Heart right ventricle (tissue), 16 donors: ENCODE measurements around the gene DDX39B. TPM values are rescaled to one million over a fixed set of nuclear protein-coding genes. Genes with fewer than 3 reads are reported as not detected.

Source experiments
- ATAC-seq, 8 donors: fragments of 200-7000 bp; cut with Tn5 transposase; one replicate each; pipeline ENCODE4 v1.9.1; 2020; ENCODE audit warnings: mild to moderate bottlenecking in 8 of 8, moderate library complexity in 8 of 8, moderate number of reproducible peaks in 1 of 8
- DNase-seq, 2 donors: peaks; one replicate each; pipeline ENCODE4 v3.0.0-alpha.2; 2020
- H3K27ac ChIP-seq, 10 donors: fragments of 200-600 bp; sonication (generic) in 2 of 10; one replicate each; pipeline versions ENCODE4 v1.5.0 to v1.8.0; 2020 to 2022; ENCODE audit warnings: mild to moderate bottlenecking in 3 of 10
- H3K27me3 ChIP-seq, 7 donors: fragments of 200-600 bp; one replicate each; pipeline ENCODE4 v1.8.0; 2021 to 2022; ENCODE audit warnings: mild to moderate bottlenecking in 2 of 7
- H3K36me3 ChIP-seq, 9 donors: fragments of 200-600 bp; sonication (generic) in 1 of 9; one replicate each; pipeline versions ENCODE4 v1.5.0 to v1.8.0; 2020 to 2022; ENCODE audit warnings: mild to moderate bottlenecking in 2 of 9
- H3K4me1 ChIP-seq, 9 donors: fragments of 200-600 bp; sonication (generic) in 1 of 9; one replicate each; pipeline versions ENCODE4 v1.5.0 to v1.8.0; 2020 to 2022; ENCODE audit warnings: mild to moderate bottlenecking in 4 of 9
- H3K4me3 ChIP-seq, 10 donors: fragments of 200-600 bp; sonication (generic) in 2 of 10; one replicate each; pipeline versions ENCODE4 v1.5.0 to v1.8.0; 2020 to 2022; ENCODE audit warnings: mild to moderate bottlenecking in 7 of 10, moderate library complexity in 2 of 10
- H3K9me3 ChIP-seq, 11 donors: fragments of 200-600 bp in 10 of 11; sonication (generic) in 2 of 11; one replicate each; pipeline versions ENCODE4 v1.5.0 to v1.8.0; 2013 to 2022; ENCODE audit warnings: mild to moderate bottlenecking in 2 of 11, control low read depth in 1 of 11, moderate library complexity in 1 of 11
- CTCF ChIP-seq, 9 donors: fragments of 200-600 bp; sonication (generic) in 2 of 9; IDR thresholded peaks; one replicate each; pipeline versions ENCODE4 v1.5.0 to v1.8.0; 2021 to 2022; ENCODE audit warnings: antibody characterized with exemption in 9 of 9, mild to moderate bottlenecking in 5 of 9, moderate library complexity in 1 of 9
- WGBS, 2 donors: extraction: QIAGEN DNeasy Blood & Tissue Kit; methylation state at CpG; one replicate each; pipeline ENCODE4 v1.1.7; 2013; ENCODE audit warnings: inconsistent platforms in 1 of 2; 5-methylcytosine and 5-hydroxymethylcytosine counted together
- intact Hi-C, 10 donors: fragments of 100-400 bp; cut with DNase I; formaldehyde crosslinking; loops; one replicate each; pipeline versions ENCODE4 v1.11.1 to v1.14.2; 2022
- polyA plus RNA-seq, 2 donors: library from polyadenylated mRNA; stranded (reverse); fragments of 200-250 nt; gene quantifications; one replicate each; pipeline ENCODE4 v1.2.3, GENCODE V29; 2013
- total RNA-seq, 10 donors: library from RNA; stranded (reverse); fragmentation: NEBNext Ultra II Directional in 3 of 10; extraction: Animal tissue kit (Norgen Biotek cat#: 25700) in 3 of 10; gene quantifications; one replicate each; pipeline versions ENCODE4 v1.2.1 to v1.2.4, GENCODE V29; 2021 to 2023
- donor health status: Arrhythmogenic right ventricular cardiomyopathy.
- donor health status: ischemic (EF 13 %, LVEDD 7.1; RV severe dilation, severe dysfunction).
- donor health status: healthy with polysubstance abuse.
- donor health status: DM: no; HTN: yes; CAD: no.
- donor health status: DM: no; HTN: no; CAD: no.
- donor health status: ischemic (EF 25% LVEDD 6.9; RV normal size, moderate dysfunction).
- donor health status: ischemic (EF 25% LVEDD 5.7; RV mildly dilated, moderate dysfunction).
- donor health status: healthy.
- donor health status: DM: yes; HTN: yes; CAD: no.
- donor health status: Ischemic cardiomyopathy.
- donor health status: ischemic (EF 35%, LVEDD 5.7; RV mildly dilated, moderate dysfunction).
- donor health status: nonischemic (EF 11% LVEDD 7.7; RV severe dilation, severe dysfunction).
- donor health status: DM: yes; HTN: yes; CAD: no.
- donor health status: PGD.
- donor health status: ischemic (EF 29% LVEDD 5.4; RV normal size, mild dysfunction).
- donor health status: nonischemic (EF 23%, LVEDD 6.1; RV moderate dilation, normal function).

Gene DDX39B
- total and polyA plus RNA-seq, 12 donors, result 154 to 422 (median 172) TPM

GRCh38 chr6:31576897-31577578 lies 35.2 kb upstream of the DDX39B start:
- TF ChIP-seq CTCF (IDR thresholded peaks at IDR 0.05), result no peak
- H3K27me3 ChIP-seq, result peaks cover 0 to 2% (median 0%) of the 10 kb centered on the region in 7 donors
- intact Hi-C loops, result no loop called here
- H3K27ac ChIP-seq, result peak overlapping the region in 2 of 10 donors; percentile 29 to 90
- no peaks in the 10 kb centered on the region for H3K9me3 ChIP-seq
- DNase-seq (no peak), ATAC-seq (no peak)
- H3K4me1 ChIP-seq, result peaks cover 0 to 60% (median 12%) of the 10 kb centered on the region in 9 donors
- WGBS, 2 donors, result 88 to 89% methylated on average over 19 of the region's 19 CpGs
- peaks cover 0 to 19% (median 0%) of the 10 kb centered on the region in 9 donors for H3K36me3 ChIP-seq
- peak overlapping the region in 3 of 10 donors; percentile 3 to 65 (median 59) for H3K4me3 ChIP-seq

GRCh38 chr6:31575952-31576685 lies 34.3 kb upstream of the DDX39B start:
- DNase-seq, result no peak
- no peaks in the 10 kb centered on the region for H3K9me3 ChIP-seq
- 65 to 69% methylated on average over 8 of the region's 8 CpGs for WGBS, 2 donors
- peak overlapping the region in 9 of 10 donors; percentile 29 to 65 (median 56) for H3K4me3 ChIP-seq
- H3K36me3 ChIP-seq, result peaks cover 0 to 19% (median 0%) of the 10 kb centered on the region in 9 donors
- no peak for TF ChIP-seq CTCF (IDR thresholded peaks at IDR 0.05)
- peaks cover 0 to 52% (median 6%) of the 10 kb centered on the region in 9 donors for H3K4me1 ChIP-seq
- H3K27me3 ChIP-seq, result peaks cover 0 to 9% (median 0%) of the 10 kb centered on the region in 7 donors
- ATAC-seq, result no peak
- H3K27ac ChIP-seq, result peak overlapping the region; percentile 45 to 90 (median 74)
- intact Hi-C loops, result no loop called here

GRCh38 chr6:31575335-31575901 lies 33.6 kb upstream of the DDX39B start, which contains the start of gene TNF:
TSS of gene TNF (plus strand) at chr6:31575565. CDS start at chr6:31575742, 177 bp downstream.
- peak in 7 of 8 donors; percentile 30 to 88 (median 69) for ATAC-seq
- peaks cover 0 to 50% (median 5%) of the 10 kb centered on the region in 9 donors for H3K4me1 ChIP-seq
- no peak for TF ChIP-seq CTCF (IDR thresholded peaks at IDR 0.05)
- 52 to 64% methylated on average over 19 of the region's 19 CpGs for WGBS, 2 donors
- H3K4me3 ChIP-seq, result peak within 1 kb of the TSS in 9 of 10 donors; percentile 29 to 65 (median 56)
- peaks cover 0 to 11% (median 0%) of the 10 kb centered on the region in 7 donors for H3K27me3 ChIP-seq
- DNase-seq, result peak in 1 of 2 donors; percentile 66
- intact Hi-C loops, result no loop called here
- peaks cover 0 to 19% (median 0%) of the 10 kb centered on the region in 9 donors for H3K36me3 ChIP-seq
- peak within 1 kb of the TSS; percentile 45 to 90 (median 74) for H3K27ac ChIP-seq
- H3K9me3 ChIP-seq, result no peaks in the 10 kb centered on the region
